ENCODE measurements around the gene ZNF470.

Gene ZNF470

GRCh38 chr19:56594783-56595547 lies 27.7 kb downstream of the ZNF470 start, which contains the start of gene ZNF71:
ZNF71 (plus strand) TSS chr19:56595302; CDS start chr19:56601559, 6,257 bp downstream.
- DNase-seq (ENCODE audit: extremely low read depth, low read depth): peak; percentile 55
- no peak for TF ChIP-seq CTCF (IDR thresholded peaks at IDR 0.05; ENCODE audit: low read depth, low read length)

- no peak for DNase-seq (ENCODE audit: extremely low read depth, low read depth)
- TF ChIP-seq CTCF (IDR thresholded peaks at IDR 0.05; ENCODE audit: low read depth, low read length): no peak
Observed at GRCh38 chr19:56595548-56595899, 28.3 kb downstream of the ZNF470 start.

GRCh38 chr19:56596676-56597075 lies 29.4 kb downstream of the ZNF470 start:
- no peak for DNase-seq (ENCODE audit: extremely low read depth, low read depth)
- no peak for TF ChIP-seq CTCF (IDR thresholded peaks at IDR 0.05; ENCODE audit: low read depth, low read length)

GRCh38 chr19:56597696-56598095 lies 30.4 kb downstream of the ZNF470 start:
- TF ChIP-seq CTCF (IDR thresholded peaks at IDR 0.05; ENCODE audit: low read depth, low read length): no peak
- no peak for DNase-seq (ENCODE audit: extremely low read depth, low read depth)

GRCh38 chr19:56601375-56601774 lies 34.1 kb downstream of the ZNF470 start:
- TF ChIP-seq CTCF (IDR thresholded peaks at IDR 0.05; ENCODE audit: low read depth, low read length): no peak
- no peak for DNase-seq (ENCODE audit: extremely low read depth, low read depth)

- no peak for TF ChIP-seq CTCF (IDR thresholded peaks at IDR 0.05; ENCODE audit: low read depth, low read length)
- no peak for DNase-seq (ENCODE audit: extremely low read depth, low read depth)
Observed at GRCh38 chr19:56603829-56604228, 36.6 kb downstream of the ZNF470 start.

- DNase-seq (ENCODE audit: extremely low read depth, low read depth): no peak
- no peak for TF ChIP-seq CTCF (IDR thresholded peaks at IDR 0.05; ENCODE audit: low read depth, low read length)
Observed at GRCh38 chr19:56608274-56608964, 41.2 kb downstream of the ZNF470 start.
